Keratinocyte (primary cell): ENCODE data around the gene SCUBE1. TPM values are rescaled to one million over a fixed set of nuclear protein-coding genes. Genes with fewer than 3 reads are reported as not detected.

Experiments used
- DNase-seq: peaks from one replicate; pipeline ENCODE4 v3.0.0-alpha.2; 2011; ENCODE audit warnings: low read depth, missing footprints, low spot score
- FAIRE-seq: peaks from 2 replicates; lab custom pipeline; 2011; peaks lifted over from hg19 to GRCh38; lab: Jason Lieb, UNC
- H2AFZ ChIP-seq: 2 replicates; pipeline ENCODE4 v1.6.0; 2012; ENCODE audit warnings: low read length, control low read depth, inconsistent platforms; ENCODE audit not compliant: control insufficient read depth
- H3K27ac ChIP-seq: 2 replicates; pipeline ENCODE4 v1.5.1; 2011; ENCODE audit warnings: low read length; ENCODE audit not compliant: control insufficient read depth, insufficient read depth
- H3K27me3 ChIP-seq: 3 replicates; pipeline ENCODE4 v1.6.0; 2011; ENCODE audit warnings: low read length; ENCODE audit not compliant: control insufficient read depth, insufficient read depth; ENCODE audit errors: extremely low read depth
- H3K36me3 ChIP-seq, 2 experiments: 2 replicates in 1 of 2; 3 replicates in 1 of 2; pipeline ENCODE4 v1.5.1; 2011; ENCODE audit warnings: low read length in 2 of 2, mild to moderate bottlenecking in 1 of 2; ENCODE audit not compliant: control insufficient read depth in 2 of 2, insufficient read depth in 2 of 2; ENCODE audit errors: extremely low read depth in 1 of 2
- H3K4me1 ChIP-seq: 3 replicates; pipeline ENCODE4 v1.5.1; 2011; ENCODE audit warnings: low read length; ENCODE audit not compliant: control insufficient read depth, insufficient read depth; ENCODE audit errors: extremely low read depth
- H3K4me2 ChIP-seq: 3 replicates; pipeline ENCODE4 v1.6.0; 2011; ENCODE audit warnings: low read depth, low read length; ENCODE audit not compliant: control insufficient read depth, insufficient read depth; ENCODE audit errors: extremely low read depth
- H3K4me3 ChIP-seq, 3 experiments: fragments of 200-600 bp in 1 of 3; sonication (generic) in 1 of 3; 2 replicates in 2 of 3; 3 replicates in 1 of 3; pipeline ENCODE4 v1.5.1; 2011 to 2016; ENCODE audit warnings: low read length in 3 of 3, mild to moderate bottlenecking in 3 of 3, control low read depth in 2 of 3, inconsistent platforms in 1 of 3, low read depth in 1 of 3, mixed read lengths in 1 of 3, mixed run types in 1 of 3, moderate library complexity in 1 of 3; ENCODE audit not compliant: control insufficient read depth in 2 of 3, insufficient read depth in 2 of 3; ENCODE audit errors: extremely low read depth in 1 of 3
- H3K79me2 ChIP-seq: 2 replicates; pipeline ENCODE4 v1.6.0; 2012; ENCODE audit warnings: low read length; ENCODE audit not compliant: control insufficient read depth, insufficient read depth
- H3K9ac ChIP-seq: 3 replicates; pipeline ENCODE4 v1.6.0; 2011; ENCODE audit warnings: low read length; ENCODE audit not compliant: control insufficient read depth, insufficient read depth; ENCODE audit errors: extremely low read depth
- H3K9me1 ChIP-seq: 3 replicates; pipeline ENCODE4 v1.6.0; 2011; ENCODE audit warnings: low read length; ENCODE audit not compliant: control insufficient read depth, insufficient read depth; ENCODE audit errors: extremely low read depth
- H3K9me3 ChIP-seq: 2 replicates; pipeline ENCODE4 v1.5.1; 2012; ENCODE audit warnings: low read depth, low read length; ENCODE audit not compliant: control insufficient read depth
- H4K20me1 ChIP-seq: 3 replicates; pipeline ENCODE4 v1.6.0; 2011; ENCODE audit warnings: low read length; ENCODE audit not compliant: control insufficient read depth, insufficient read depth; ENCODE audit errors: extremely low read depth
- CTCF ChIP-seq, 3 experiments: IDR thresholded peaks in 1 of 3; conservative IDR thresholded peaks in 1 of 3; optimal IDR thresholded peaks in 1 of 3; 2 replicates in 2 of 3; 3 replicates in 1 of 3; pipeline versions ENCODE3 to v1.5.1; 2011; ENCODE audit warnings: low read length in 3 of 3, mild to moderate bottlenecking in 3 of 3, moderate library complexity in 2 of 3, control low read depth in 1 of 3, inconsistent platforms in 1 of 3; ENCODE audit not compliant: insufficient read depth in 2 of 3; ENCODE audit errors: extremely low read depth in 1 of 3
- EZH2 ChIP-seq: IDR thresholded peaks from one replicate; pipeline ENCODE4 v1.6.1; 2012; ENCODE audit warnings: inconsistent platforms, mild to moderate bottlenecking, low read length, moderate library complexity
- dilution Hi-C: fragments of 300-500 bp; cut with MboI; formaldehyde crosslinking; loops from one replicate; pipeline ENCODE4 v1.7.0; 2020; ENCODE audit warnings: low sequenced_read_pairs; ENCODE audit not compliant: extremely low pct_ligation_motif_present
- polyA plus RNA-seq, 5 experiments: library from polyadenylated mRNA; depleted of rRNA in 3 of 5; stranded (reverse) in 3 of 5; stranded (forward) in 1 of 5; unstranded in 1 of 5; fragments of >200 nt; gene quantifications; 1 replicate in 1 of 5; 2 replicates in 3 of 5; 3 replicates in 1 of 5; pipeline versions ENCODE4 v1.2.1 to v1.2.3, GENCODE V29; 2011 to 2012; ENCODE audit warnings: missing spikeins in 2 of 5, low read depth in 1 of 5, low replicate concordance in 1 of 5

SCUBE1 gene
- polyA plus RNA-seq, 1 donor (not counting 4 experiments of a cell fraction or from before 2014, with no cell fraction given), result not detected

GRCh38 chr22:43388420-43388851 lies 45.3 kb upstream of the SCUBE1 start:
- no peaks in the 10 kb centered on the region for H3K4me1 ChIP-seq
- no peak overlapping the region for H3K9ac ChIP-seq
- no peak overlapping the region for H3K4me2 ChIP-seq
- H3K9me1 ChIP-seq, result no peaks in the 10 kb centered on the region
- H4K20me1 ChIP-seq, result no peaks in the 10 kb centered on the region
- peaks cover 15% of the 10 kb centered on the region for H3K27me3 ChIP-seq
- dilution Hi-C loops, result no loop called here
- TF ChIP-seq EZH2 (no peak), CTCF (optimal IDR thresholded peaks at IDR 0.05 in 1 of 3, IDR thresholded peaks at IDR 0.05 in 1 of 3, conservative IDR thresholded peaks at IDR 0.05 in 1 of 3; ENCODE audit: extremely low read depth in 1 of 3, insufficient read depth in 2 of 3, low read length in 3 of 3) (peak; percentile 88 to 99 (median 99))
- no peaks in the 10 kb centered on the region for H3K79me2 ChIP-seq
- H2AFZ ChIP-seq, result no peak overlapping the region
- peak; percentile 15 for DNase-seq
- no peak overlapping the region for H3K4me3 ChIP-seq
- peak; percentile 13 for FAIRE-seq
- H3K9me3 ChIP-seq, result no peaks in the 10 kb centered on the region
- no peaks in the 10 kb centered on the region for H3K36me3 ChIP-seq
- no peak overlapping the region for H3K27ac ChIP-seq

- Histone ChIP-seq H3K27me3 (peaks cover 15% of the 10 kb centered on the region), H3K9me3 (no peaks in the 10 kb centered on the region), H4K20me1 (no peaks in the 10 kb centered on the region), H3K36me3 (no peaks in the 10 kb centered on the region), H3K4me3 (no peak overlapping the region), H3K9ac (no peak overlapping the region), H3K4me1 (no peaks in the 10 kb centered on the region), H3K79me2 (no peaks in the 10 kb centered on the region), H3K4me2 (no peak overlapping the region), H3K27ac (no peak overlapping the region), H2AFZ (no peak overlapping the region), H3K9me1 (no peaks in the 10 kb centered on the region)
- FAIRE-seq (no peak), DNase-seq (no peak)
- dilution Hi-C loops, result no loop called here
- TF ChIP-seq EZH2 (no peak), CTCF (optimal IDR thresholded peaks at IDR 0.05 in 1 of 3, IDR thresholded peaks at IDR 0.05 in 1 of 3, conservative IDR thresholded peaks at IDR 0.05 in 1 of 3; ENCODE audit: extremely low read depth in 1 of 3, insufficient read depth in 2 of 3, low read length in 3 of 3) (no peak)
Measured at GRCh38 chr22:43387815-43388214, 44.6 kb upstream of the SCUBE1 start.
